SU-DHL-6 (cell line): ENCODE data around the gene C19orf25.

Experiments
- EZH2phosphoT487 ChIP-seq: fragments of 200-600 bp; sonication (generic), shearing (Covaris generic); conservative IDR thresholded peaks from 2 replicates; pipeline ENCODE4 v1.6.1; 2018; ENCODE audit warnings: mild to moderate bottlenecking, antibody characterized with exemption, low read length, moderate library complexity, mixed read lengths
- TF ChIP-seq, protein P1 (sequence below): fragments of 200-600 bp; sonication (generic); IDR thresholded peaks from one replicate; pipeline ENCODE4 v1.5.1; 2017; ENCODE audit warnings: antibody characterized with exemption, mild to moderate bottlenecking, low read length, moderate library complexity; ENCODE audit not compliant: insufficient read depth, poor library complexity, severe bottlenecking

DNA sequence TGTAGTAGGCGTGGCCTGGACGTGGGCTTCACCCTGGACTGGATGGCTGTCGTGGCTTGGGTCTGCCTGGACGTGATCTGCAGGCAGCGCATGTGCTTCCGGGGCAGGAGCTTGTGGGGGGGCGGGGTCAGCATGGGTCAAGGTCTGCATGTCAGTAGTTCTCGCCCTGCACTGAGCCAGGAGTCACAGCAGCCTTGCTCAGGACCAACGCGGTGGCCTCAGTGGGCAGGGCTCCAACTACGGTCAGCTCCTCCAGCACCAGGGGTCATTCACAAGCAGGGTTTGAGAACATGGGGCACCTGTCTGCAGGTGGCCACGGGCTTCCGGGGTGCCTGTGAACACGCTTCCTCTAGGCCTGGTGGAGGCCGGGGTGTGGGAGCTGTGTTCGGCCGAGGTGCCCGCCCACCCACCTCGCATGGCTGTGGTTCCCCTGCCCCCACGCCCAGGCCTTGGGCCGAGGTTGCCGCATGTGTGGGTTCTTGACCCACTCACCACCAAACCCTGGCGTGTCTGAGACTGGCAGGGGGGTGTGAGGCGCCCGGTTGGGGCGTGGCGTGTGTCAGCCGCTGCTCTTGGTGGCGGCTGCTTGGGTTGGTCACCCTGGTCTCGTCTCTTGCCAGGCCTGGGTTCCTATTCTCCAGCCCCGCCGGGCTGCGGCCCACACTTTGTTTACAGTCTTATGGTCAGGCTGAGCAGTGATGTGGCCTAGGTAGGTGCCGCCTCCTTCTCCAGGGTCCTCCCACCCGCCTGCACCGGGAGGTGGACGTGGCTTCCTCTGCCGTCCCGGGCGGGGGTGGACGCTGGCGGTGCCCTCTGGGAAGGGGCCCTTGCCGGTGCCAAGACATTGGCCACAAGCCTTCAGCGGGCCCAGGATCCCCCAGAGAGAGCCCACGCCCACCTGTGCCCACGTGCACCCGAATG lies 45.6 kb downstream of the C19orf25 start:
- TF ChIP-seq, protein P1, sequence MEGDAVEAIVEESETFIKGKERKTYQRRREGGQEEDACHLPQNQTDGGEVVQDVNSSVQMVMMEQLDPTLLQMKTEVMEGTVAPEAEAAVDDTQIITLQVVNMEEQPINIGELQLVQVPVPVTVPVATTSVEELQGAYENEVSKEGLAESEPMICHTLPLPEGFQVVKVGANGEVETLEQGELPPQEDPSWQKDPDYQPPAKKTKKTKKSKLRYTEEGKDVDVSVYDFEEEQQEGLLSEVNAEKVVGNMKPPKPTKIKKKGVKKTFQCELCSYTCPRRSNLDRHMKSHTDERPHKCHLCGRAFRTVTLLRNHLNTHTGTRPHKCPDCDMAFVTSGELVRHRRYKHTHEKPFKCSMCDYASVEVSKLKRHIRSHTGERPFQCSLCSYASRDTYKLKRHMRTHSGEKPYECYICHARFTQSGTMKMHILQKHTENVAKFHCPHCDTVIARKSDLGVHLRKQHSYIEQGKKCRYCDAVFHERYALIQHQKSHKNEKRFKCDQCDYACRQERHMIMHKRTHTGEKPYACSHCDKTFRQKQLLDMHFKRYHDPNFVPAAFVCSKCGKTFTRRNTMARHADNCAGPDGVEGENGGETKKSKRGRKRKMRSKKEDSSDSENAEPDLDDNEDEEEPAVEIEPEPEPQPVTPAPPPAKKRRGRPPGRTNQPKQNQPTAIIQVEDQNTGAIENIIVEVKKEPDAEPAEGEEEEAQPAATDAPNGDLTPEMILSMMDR, result no peak
- no peak for TF ChIP-seq EZH2phosphoT487
